H9 (cell line): ENCODE data around the gene TTC27. TPM values are rescaled to one million over a fixed set of nuclear protein-coding genes. Genes with fewer than 3 reads are reported as not detected.

Experiments used
- DNase-seq: peaks from one replicate; pipeline ENCODE4 v3.0.0-alpha.2; 2017
- H2AFZ ChIP-seq: one replicate; pipeline ENCODE4 v1.6.1; 2013; ENCODE audit warnings: mild to moderate bottlenecking, low read length, control low read depth, moderate library complexity
- H2AK5ac ChIP-seq: 2 replicates; pipeline ENCODE4 v1.6.1; 2013; ENCODE audit warnings: low read length, control low read depth, mixed read lengths; ENCODE audit not compliant: insufficient read length
- H2BK120ac ChIP-seq: one replicate; pipeline ENCODE4 v1.6.1; 2013; ENCODE audit warnings: low read depth, mild to moderate bottlenecking, low read length, control low read depth, inconsistent platforms; ENCODE audit not compliant: poor library complexity, severe bottlenecking
- H2BK12ac ChIP-seq: 2 replicates; pipeline ENCODE4 v1.6.1; 2013; ENCODE audit warnings: low read length, control low read depth, mixed read lengths, low read depth; ENCODE audit not compliant: insufficient read length
- H2BK15ac ChIP-seq: 2 replicates; pipeline ENCODE4 v1.6.1; 2013; ENCODE audit warnings: low read depth, low read length, control low read depth
- H2BK20ac ChIP-seq: one replicate; pipeline ENCODE4 v1.6.1; 2013; ENCODE audit warnings: low read depth, mild to moderate bottlenecking, low read length, control low read depth, inconsistent platforms; ENCODE audit not compliant: poor library complexity, severe bottlenecking
- H2BK5ac ChIP-seq: 2 replicates; pipeline ENCODE4 v1.6.1; 2013; ENCODE audit warnings: low read length, control low read depth, mixed read lengths; ENCODE audit not compliant: insufficient read length
- H3K14ac ChIP-seq: 2 replicates; pipeline ENCODE4 v1.6.1; 2013; ENCODE audit warnings: low read length, control low read depth; ENCODE audit not compliant: insufficient read depth
- H3K18ac ChIP-seq: 2 replicates; pipeline ENCODE4 v1.6.1; 2013; ENCODE audit warnings: low read depth, mild to moderate bottlenecking, mixed read lengths, low read length, control low read depth; ENCODE audit not compliant: insufficient read length
- H3K23ac ChIP-seq: 2 replicates; pipeline ENCODE4 v1.6.1; 2013; ENCODE audit warnings: low read length, control low read depth, mixed read lengths, low read depth; ENCODE audit not compliant: insufficient read length
- H3K23me2 ChIP-seq: 2 replicates; pipeline ENCODE4 v1.6.1; 2013; ENCODE audit warnings: low read depth, mild to moderate bottlenecking, mixed read lengths, low read length, control low read depth; ENCODE audit not compliant: insufficient read length, poor library complexity, severe bottlenecking
- H3K27ac ChIP-seq: 2 replicates; pipeline ENCODE4 v1.5.1; 2013; ENCODE audit warnings: low read length, control low read depth, mixed read lengths, low read depth; ENCODE audit not compliant: insufficient read length
- H3K27me3 ChIP-seq: 2 replicates; pipeline ENCODE4 v1.6.1; 2013; ENCODE audit warnings: low read length, control low read depth, inconsistent platforms; ENCODE audit not compliant: insufficient read depth
- H3K4ac ChIP-seq: 2 replicates; pipeline ENCODE4 v1.6.1; 2013; ENCODE audit warnings: low read depth, mild to moderate bottlenecking, control low read depth, inconsistent platforms, low read length, moderate library complexity
- H3K4me1 ChIP-seq: 2 replicates; pipeline ENCODE4 v1.6.1; 2013; ENCODE audit warnings: low read length, control low read depth, inconsistent platforms; ENCODE audit not compliant: insufficient read depth
- H3K4me2 ChIP-seq: 2 replicates; pipeline ENCODE4 v1.6.1; 2013; ENCODE audit warnings: low read length, control low read depth, mixed read lengths; ENCODE audit not compliant: insufficient read length, insufficient read depth
- H3K56ac ChIP-seq: 2 replicates; pipeline ENCODE4 v1.6.1; 2013; ENCODE audit warnings: low read depth, mild to moderate bottlenecking, mixed read lengths, low read length, control low read depth; ENCODE audit not compliant: insufficient read length
- H3K79me1 ChIP-seq: 2 replicates; pipeline ENCODE4 v1.6.1; 2013; ENCODE audit warnings: low read depth, mild to moderate bottlenecking, moderate library complexity, low read length, control low read depth, inconsistent platforms; ENCODE audit not compliant: insufficient read depth, poor library complexity, severe bottlenecking
- H3K79me2 ChIP-seq: 2 replicates; pipeline ENCODE4 v1.6.1; 2013; ENCODE audit warnings: low read length, control low read depth, inconsistent platforms; ENCODE audit not compliant: insufficient read depth
- H3K9ac ChIP-seq: 2 replicates; pipeline ENCODE4 v1.6.1; 2013; ENCODE audit warnings: low read length, control low read depth, mixed read lengths; ENCODE audit not compliant: insufficient read length; ENCODE audit errors: extremely low read depth
- H3K9me3 ChIP-seq: one replicate; pipeline ENCODE4 v1.6.1; 2013; ENCODE audit warnings: low read depth, low read length, inconsistent platforms; ENCODE audit not compliant: control insufficient read depth
- H3T11ph ChIP-seq: one replicate; pipeline ENCODE4 v1.6.1; 2013; ENCODE audit warnings: mild to moderate bottlenecking, low read length, control low read depth, inconsistent platforms
- H4K20me1 ChIP-seq: one replicate; pipeline ENCODE4 v1.6.1; 2013; ENCODE audit not compliant: control insufficient read depth, insufficient read length, insufficient read depth
- H4K5ac ChIP-seq: 2 replicates; pipeline ENCODE4 v1.6.1; 2013; ENCODE audit warnings: low read depth, mild to moderate bottlenecking, mixed read lengths, low read length, control low read depth; ENCODE audit not compliant: insufficient read length
- H4K8ac ChIP-seq: replicated peaks from 2 replicates; pipeline ENCODE4 v1.6.1; 2013; ENCODE audit warnings: low read length, control low read depth, mixed read lengths, low read depth; ENCODE audit not compliant: insufficient read length
- H4K91ac ChIP-seq: 2 replicates; pipeline ENCODE4 v1.6.1; 2013; ENCODE audit warnings: low read depth, mild to moderate bottlenecking, moderate library complexity, mixed read lengths, low read length, control low read depth; ENCODE audit not compliant: insufficient read length
- H3K27ac Mint-ChIP-seq, 3 experiments: 2 replicates in 2 of 3; 3 replicates in 1 of 3; pipeline ENCODE4 v1.8.0; 2020 to 2021; ENCODE audit warnings: mixed read lengths in 3 of 3, mild to moderate bottlenecking in 1 of 3, moderate library complexity in 1 of 3
- H3K27me3 Mint-ChIP-seq: 2 replicates; pipeline ENCODE4 v1.8.0; 2021; ENCODE audit warnings: low read depth, mild to moderate bottlenecking, moderate library complexity, mixed read lengths
- H3K36me3 Mint-ChIP-seq, 3 experiments: 2 replicates in 2 of 3; 3 replicates in 1 of 3; pipeline ENCODE4 v1.8.0; 2020 to 2021; ENCODE audit warnings: low read depth in 3 of 3, mixed read lengths in 3 of 3; ENCODE audit not compliant: insufficient read depth in 1 of 3
- H3K4me1 Mint-ChIP-seq, 2 experiments: 2 replicates each; pipeline ENCODE4 v1.8.0; 2020; ENCODE audit warnings: mixed read lengths in 2 of 2
- H3K4me3 Mint-ChIP-seq, 2 experiments: 2 replicates in 1 of 2; 3 replicates in 1 of 2; pipeline ENCODE4 v1.8.0; 2020 to 2021; ENCODE audit warnings: mild to moderate bottlenecking in 2 of 2, mixed read lengths in 2 of 2, moderate library complexity in 1 of 2
- H3K9me3 Mint-ChIP-seq, 2 experiments: 2 replicates in 1 of 2; 3 replicates in 1 of 2; pipeline ENCODE4 v1.8.0; 2020; ENCODE audit warnings: mild to moderate bottlenecking in 2 of 2, mixed read lengths in 2 of 2, moderate library complexity in 1 of 2
- CTCF ChIP-seq: fragments of 200-600 bp; sonication (generic); conservative IDR thresholded peaks from 3 replicates; pipeline ENCODE4 v1.8.0; 2021; ENCODE audit warnings: antibody characterized with exemption, mild to moderate bottlenecking
- WGBS: extraction: QIAGEN DNeasy Blood & Tissue Kit; methylation state at CpG from one replicate; pipeline ENCODE4 v1.1.7; 2013; ENCODE audit warnings: missing lambda C conversion rate, low lambda C conversion rate, mixed read lengths; ENCODE audit not compliant: insufficient read length; ENCODE audit errors: extremely low coverage; 5-methylcytosine and 5-hydroxymethylcytosine counted together
- total RNA-seq: library from RNA; stranded (reverse); gene quantifications from 2 replicates; pipeline ENCODE4 v1.2.1, GENCODE V29; 2021

TTC27 gene
- total RNA-seq, 1 experiment from 2014 or later, result 26.0 TPM

GRCh38 chr2:32748158-32748557, 120.3 kb downstream of the TTC27 start:
- Histone ChIP-seq H3K56ac (no peak overlapping the region), H3K27me3 (no peaks in the 10 kb centered on the region), H4K91ac (no peak overlapping the region), H2BK20ac (no peak overlapping the region), H3K4me2 (no peak overlapping the region), H3K23ac (no peak overlapping the region), H3T11ph (no peak overlapping the region), H3K9me3 (no peaks in the 10 kb centered on the region), H3K23me2 (no peaks in the 10 kb centered on the region), H4K5ac (no peak overlapping the region), H3K79me2 (no peaks in the 10 kb centered on the region), H3K4me1 (no peaks in the 10 kb centered on the region), H4K8ac (no peak overlapping the region), H3K4ac (no peak overlapping the region), H3K14ac (no peak overlapping the region), H2BK5ac (no peak overlapping the region), H3K27ac (no peak overlapping the region), H3K9ac (no peak overlapping the region), H2AK5ac (no peak overlapping the region), H2BK15ac (no peak overlapping the region), H2BK12ac (no peak overlapping the region), H3K79me1 (no peaks in the 10 kb centered on the region), H2BK120ac (no peak overlapping the region), H3K18ac (no peak overlapping the region), H4K20me1 (no peaks in the 10 kb centered on the region), H2AFZ (no peak overlapping the region)
- H3K9me3 Mint-ChIP-seq, result peaks cover 0 to 2% of the 10 kb centered on the region in 2 experiments; a peak in 1 of 5 replicates
- WGBS, result no CpG with 5 or more reads among the region's 1 CpG
- peaks cover 2 to 10% (median 3%) of the 10 kb centered on the region in 3 experiments; a peak in 5 of 7 replicates for H3K36me3 Mint-ChIP-seq
- no peak for DNase-seq
- H3K27ac Mint-ChIP-seq, result no peak overlapping the region
- H3K4me3 Mint-ChIP-seq, result no peak overlapping the region
- no peak for TF ChIP-seq CTCF
- H3K4me1 Mint-ChIP-seq, result peaks cover 8% of the 10 kb centered on the region in 2 experiments
- no peaks in the 10 kb centered on the region for H3K27me3 Mint-ChIP-seq
